PC-9 (cell line): ENCODE measurements around the gene SELENON. TPM values are rescaled to one million over a fixed set of nuclear protein-coding genes. Genes with fewer than 3 reads are reported as not detected.

Experiments used
- BruUV-seq: library from RNA; stranded (reverse); fragments of 400-500 nt; replicated peaks from 2 replicates; lab custom pipeline; 2021; lab: Mats Ljungman, UMichigan
- CTCF ChIA-PET: fragments of 300-600 bp; sonication (Branson Sonifier 250); formaldehyde crosslinking; loops from one replicate; lab custom pipeline; 2022; ENCODE audit warnings: antibody characterized with exemption; lab: Charles Lee
- POLR2A ChIA-PET: fragments of 300-600 bp; sonication (Branson Sonifier 250); formaldehyde crosslinking; loops from one replicate; lab custom pipeline; 2022; ENCODE audit warnings: antibody characterized with exemption; ENCODE audit not compliant: unreplicated experiment; lab: Charles Lee
- DNase-seq, 2 experiments: peaks; one replicate each; pipeline versions ENCODE4 v3.0.0 to v3.0.0-alpha.2; 2015 to 2022; ENCODE audit warnings: mixed read lengths in 1 of 2
- H2AFZ ChIP-seq: fragments of 200-600 bp; sonication (generic); 2 replicates; pipeline ENCODE4 v1.8.1; 2017; ENCODE audit warnings: antibody characterized with exemption
- H3F3A ChIP-seq: fragments of 200-600 bp; sonication (generic); 2 replicates; pipeline ENCODE4 v1.8.1; 2017; ENCODE audit warnings: antibody characterized with exemption, mild to moderate bottlenecking, low read depth; ENCODE audit not compliant: insufficient read depth
- H3K27ac ChIP-seq: fragments of 200-600 bp; sonication (generic); 2 replicates; pipeline ENCODE4 v1.6.1; 2016; ENCODE audit warnings: mixed run types
- H3K27me3 ChIP-seq: fragments of 200-600 bp; sonication (generic); 2 replicates; pipeline ENCODE4 v1.6.1; 2016; ENCODE audit warnings: low read depth, mixed run types; ENCODE audit not compliant: insufficient read depth
- H3K36me3 ChIP-seq: fragments of 200-600 bp; sonication (generic); 2 replicates; pipeline ENCODE4 v1.6.1; 2016; ENCODE audit warnings: low read depth, mixed run types
- H3K4me1 ChIP-seq: fragments of 200-600 bp; sonication (generic); replicated peaks from 2 replicates; pipeline ENCODE4 v1.6.1; 2016; ENCODE audit warnings: mixed run types; ENCODE audit not compliant: insufficient read depth
- H3K4me2 ChIP-seq: fragments of 200-600 bp; sonication (generic); 2 replicates; pipeline ENCODE4 v1.6.1; 2017; ENCODE audit warnings: mixed run types
- H3K4me3 ChIP-seq: fragments of 200-600 bp; sonication (generic); 2 replicates; pipeline ENCODE4 v1.6.1; 2016; ENCODE audit warnings: mixed run types
- H3K79me2 ChIP-seq: fragments of 200-600 bp; sonication (generic); 2 replicates; pipeline ENCODE4 v1.6.1; 2017; ENCODE audit warnings: low read depth, mixed run types
- H3K9me2 ChIP-seq: fragments of 200-600 bp; sonication (generic); 2 replicates; pipeline ENCODE4 v1.8.1; 2017; ENCODE audit warnings: mild to moderate bottlenecking; ENCODE audit not compliant: insufficient read depth
- H3K9me3 ChIP-seq: fragments of 200-600 bp; sonication (generic); 2 replicates; pipeline ENCODE4 v1.8.1; 2016; ENCODE audit warnings: low read depth; ENCODE audit not compliant: insufficient read depth
- H4K20me1 ChIP-seq: fragments of 200-600 bp; sonication (generic); 2 replicates; pipeline ENCODE4 v1.8.1; 2017; ENCODE audit not compliant: insufficient read depth
- CTCF ChIP-seq: fragments of 200-600 bp; sonication (generic); conservative IDR thresholded peaks from 2 replicates; pipeline ENCODE4 v1.6.1; 2017; ENCODE audit warnings: mixed run types, antibody characterized with exemption, mild to moderate bottlenecking, moderate library complexity
- EZH2 ChIP-seq: fragments of 200-600 bp; sonication (generic); IDR thresholded peaks from 2 replicates; pipeline ENCODE4 v1.8.0; 2017; ENCODE audit warnings: antibody characterized with exemption, low read depth
- intact Hi-C: fragments of 100-400 bp; cut with micrococcal nuclease; formaldehyde crosslinking; loops from one replicate; pipeline ENCODE4 v1.10.0; 2022; ENCODE audit not compliant: unreplicated experiment
- total RNA-seq: library from RNA; stranded (reverse); gene quantifications from 2 replicates; pipeline ENCODE4 v1.2.3, GENCODE V29; 2021

SELENON gene
- total RNA-seq, 1 experiment from 2014 or later: 44.3 TPM

GRCh38 chr1:25787760-25788166 lies 12.2 kb upstream of the SELENON start:
- no TSS peak for BruUV-seq
- no peaks in the 10 kb centered on the region for H4K20me1 ChIP-seq
- H3K36me3 ChIP-seq: no peaks in the 10 kb centered on the region
- DNase-seq: no peak
- H3K4me3 ChIP-seq: no peak overlapping the region
- H2AFZ ChIP-seq: no peak overlapping the region
- intact Hi-C loops: no loop called here
- TF ChIP-seq CTCF: no peak; the same call in 1 of the 2 replicates
- TF ChIP-seq EZH2: no peak
- H3F3A ChIP-seq: peaks cover 9% of the 10 kb centered on the region
- H3K27me3 ChIP-seq: no peaks in the 10 kb centered on the region
- no peaks in the 10 kb centered on the region for H3K9me2 ChIP-seq
- ChIA-PET CTCF (no interaction called here), POLR2A (no interaction called here)
- peak overlapping the region; percentile 54 for H3K4me2 ChIP-seq
- peaks cover 19% of the 10 kb centered on the region for H3K4me1 ChIP-seq
- no peaks in the 10 kb centered on the region for H3K9me3 ChIP-seq
- H3K79me2 ChIP-seq: no peaks in the 10 kb centered on the region
- no peak overlapping the region for H3K27ac ChIP-seq

DNA sequence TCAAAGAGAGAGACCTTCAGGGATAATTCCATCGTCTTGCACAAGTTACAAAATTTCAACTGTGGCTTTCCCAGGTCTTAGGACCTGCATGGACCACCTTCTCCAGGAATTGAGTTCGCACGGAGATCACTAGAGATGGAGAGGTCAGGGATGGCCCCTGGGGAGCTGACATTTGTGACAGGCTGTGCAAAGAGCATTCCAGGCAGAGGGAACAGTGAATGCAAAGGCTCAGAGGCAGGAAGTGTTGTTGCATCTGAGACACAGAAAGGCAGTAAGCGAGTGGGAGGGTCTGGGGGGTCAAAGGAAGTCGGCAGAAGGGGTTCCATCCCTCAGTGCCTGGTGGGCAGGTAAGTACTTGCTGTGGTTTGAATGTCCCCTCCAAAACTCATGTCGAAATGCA lies 9.5 kb upstream of the SELENON start:
- Histone ChIP-seq H2AFZ (no peak overlapping the region), H3K4me3 (no peak overlapping the region), H4K20me1 (no peaks in the 10 kb centered on the region), H3K4me2 (no peak overlapping the region), H3F3A (peaks cover 9% of the 10 kb centered on the region), H3K27ac (no peak overlapping the region), H3K9me3 (no peaks in the 10 kb centered on the region), H3K9me2 (no peaks in the 10 kb centered on the region), H3K4me1 (peaks cover 19% of the 10 kb centered on the region), H3K79me2 (no peaks in the 10 kb centered on the region), H3K27me3 (no peaks in the 10 kb centered on the region), H3K36me3 (no peaks in the 10 kb centered on the region)
- no peak for DNase-seq
- TF ChIP-seq EZH2: no peak
- no peak for TF ChIP-seq CTCF
- POLR2A ChIA-PET: no interaction called here
- no TSS peak for BruUV-seq
- CTCF ChIA-PET: no interaction called here
- intact Hi-C loops: loop anchor here (10.0 kb wide), 1 partner anchor 86 kb away; no protein-coding TSS in a partner anchor

DNA sequence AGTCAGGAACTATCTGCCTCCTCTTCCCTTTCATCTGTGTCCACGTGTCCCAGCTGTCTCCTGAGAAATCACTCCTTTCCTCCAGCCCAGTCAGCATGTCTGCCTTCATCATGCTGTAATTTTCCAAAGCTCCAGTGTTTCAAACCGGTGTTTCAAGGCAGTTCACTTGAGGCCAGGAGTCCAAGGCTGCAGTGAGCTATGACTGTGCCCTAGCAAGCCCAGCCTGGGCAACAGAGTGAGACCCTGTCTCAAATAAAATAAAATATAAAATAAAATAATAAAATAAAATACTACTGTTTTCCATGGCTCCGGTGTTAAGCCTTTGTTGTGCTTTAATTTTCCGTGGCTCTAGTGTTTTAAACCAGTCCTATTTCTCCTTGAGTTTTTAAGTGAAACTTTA lies 7.9 kb upstream of the SELENON start:
- ChIA-PET POLR2A (no interaction called here), CTCF (interaction anchor here (0.6 kb wide), 1 partner anchor 9 kb away, joined by 7 read pairs; no protein-coding TSS in a partner anchor)
- no peak for DNase-seq
- H3K4me2 ChIP-seq: no peak overlapping the region
- H3F3A ChIP-seq: peaks cover 8% of the 10 kb centered on the region
- no peaks in the 10 kb centered on the region for H3K79me2 ChIP-seq
- BruUV-seq: no TSS peak
- H3K27me3 ChIP-seq: no peaks in the 10 kb centered on the region
- H4K20me1 ChIP-seq: no peaks in the 10 kb centered on the region
- H3K9me2 ChIP-seq: no peaks in the 10 kb centered on the region
- TF ChIP-seq CTCF: no peak
- no peak for TF ChIP-seq EZH2
- no peak overlapping the region for H3K27ac ChIP-seq
- no peaks in the 10 kb centered on the region for H3K36me3 ChIP-seq
- H3K9me3 ChIP-seq: no peaks in the 10 kb centered on the region
- intact Hi-C loops: loop anchor here (10.0 kb wide), 1 partner anchor 87 kb away; no protein-coding TSS in a partner anchor
- H2AFZ ChIP-seq: no peak overlapping the region
- no peak overlapping the region for H3K4me3 ChIP-seq
- H3K4me1 ChIP-seq: peaks cover 10% of the 10 kb centered on the region
